ENCODE measurements around the gene RETREG3.
"Not testable (repeated sequence)": the region's sequence is repeated elsewhere in the genome, so short reads cannot be mapped to it uniquely, and the experiment has no call there.

Gene RETREG3

GRCh38 chr17:42568341-42569111, 40.6 kb downstream of the RETREG3 start:
- DNase-seq = no peak

DNA sequence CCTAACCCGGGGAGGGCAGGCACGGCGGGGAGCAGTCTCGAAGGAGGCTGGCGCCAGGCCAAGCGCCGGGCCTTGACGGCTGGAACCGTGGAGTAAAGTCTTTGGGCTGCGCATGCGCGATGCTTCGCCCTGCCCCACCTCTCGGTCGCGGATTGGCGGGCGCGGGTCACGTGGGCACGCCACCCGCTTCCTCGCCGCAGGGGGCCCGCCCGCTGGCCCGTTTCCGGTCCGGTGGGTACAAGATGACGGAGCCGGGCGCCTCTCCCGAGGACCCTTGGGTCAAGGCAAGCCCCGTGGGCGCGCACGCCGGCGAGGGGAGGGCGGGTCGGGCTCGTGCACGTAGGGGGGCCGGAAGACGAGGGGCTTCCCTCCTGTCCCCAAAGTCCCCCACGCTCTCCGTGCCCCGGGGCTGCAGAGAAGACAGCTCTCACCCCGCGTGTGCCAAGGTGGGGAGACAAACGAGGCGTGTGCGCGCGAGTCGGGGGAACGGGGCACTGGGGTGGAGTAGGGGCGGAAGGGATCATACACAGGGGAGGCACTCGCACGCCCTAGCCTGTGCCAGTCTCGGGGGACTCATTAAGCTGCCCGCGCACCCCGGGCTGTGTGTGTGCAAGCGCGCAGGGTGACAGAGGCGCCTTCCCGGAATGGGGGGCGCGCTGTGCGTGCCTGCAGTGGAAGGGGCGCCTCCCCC, 42.1 kb downstream of the RETREG3 start, which contains the start of gene MLX:
Gene MLX, plus strand, starts transcription at position 218 of the 691 bp plus-strand sequence. Its CDS starts 25 bp downstream, at position 243.
- DNase-seq = peak; percentile 96

DNA sequence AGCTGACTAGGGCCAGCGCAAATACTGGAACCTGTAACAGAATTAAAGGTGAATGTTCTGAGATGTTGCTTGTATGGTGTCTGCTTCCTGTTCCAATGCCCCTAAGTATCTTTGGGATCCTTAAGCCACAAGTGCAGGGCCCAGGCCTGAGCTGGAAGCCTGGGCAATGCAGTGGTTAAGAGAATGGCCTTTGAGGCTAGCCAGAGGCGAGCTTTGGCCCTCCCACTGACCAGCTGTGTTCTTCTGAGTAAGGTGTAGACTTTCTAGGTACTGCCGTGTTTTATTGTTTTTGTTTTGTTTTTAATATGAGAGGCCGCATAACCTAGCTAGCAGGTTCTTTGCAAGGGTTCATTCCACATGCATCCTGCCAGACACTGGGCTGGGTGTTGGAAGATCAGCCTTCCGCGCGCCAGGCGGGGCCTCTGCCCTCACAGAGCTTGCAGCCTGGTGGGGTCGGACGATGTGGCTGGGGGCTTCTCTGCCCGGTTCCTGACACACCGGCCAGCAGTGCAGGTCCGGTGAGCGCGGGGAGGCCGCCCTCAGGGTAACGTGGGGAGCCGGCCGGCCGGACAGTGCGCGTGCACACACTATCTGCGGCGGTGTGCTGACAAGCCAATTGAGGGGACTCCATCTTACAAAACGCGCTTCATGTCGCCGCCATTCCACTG, 42.8 kb downstream of the RETREG3 start:
- no peak for DNase-seq

DNA sequence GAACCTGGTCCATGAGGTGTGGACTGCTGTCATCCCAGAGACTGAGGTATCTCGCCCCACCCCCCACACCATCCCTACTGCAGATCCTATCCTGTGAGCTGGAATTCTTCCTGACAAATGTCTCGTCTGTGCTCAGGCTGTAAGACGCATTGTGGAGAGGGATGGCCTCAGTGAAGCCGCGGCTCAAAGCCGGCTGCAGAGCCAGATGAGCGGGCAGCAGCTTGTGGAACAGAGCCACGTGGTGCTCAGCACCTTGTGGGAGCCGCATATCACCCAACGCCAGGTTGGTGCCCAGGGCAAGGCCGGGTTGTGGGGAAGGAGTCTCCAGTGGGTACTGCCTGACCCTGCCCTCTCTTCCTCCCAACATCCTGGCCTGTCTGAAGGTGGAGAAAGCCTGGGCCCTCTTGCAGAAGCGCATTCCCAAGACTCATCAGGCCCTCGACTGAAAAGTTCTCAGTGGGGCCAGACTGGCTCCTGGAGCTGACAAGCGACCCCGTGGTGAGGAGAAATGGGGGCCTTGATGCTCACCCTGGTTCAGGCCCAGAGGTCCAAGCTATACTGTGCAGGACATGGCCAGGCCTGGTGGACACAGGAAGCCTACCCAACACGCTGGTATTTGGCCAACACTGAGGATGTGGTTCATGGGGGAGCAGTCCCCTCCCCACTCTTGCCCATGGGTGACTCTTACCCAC, 43.5 kb downstream of the RETREG3 start:
- DNase-seq = no peak

- no peak for DNase-seq
Measured at GRCh38 chr17:42564815-42565522, 44.2 kb downstream of the RETREG3 start.

DNA sequence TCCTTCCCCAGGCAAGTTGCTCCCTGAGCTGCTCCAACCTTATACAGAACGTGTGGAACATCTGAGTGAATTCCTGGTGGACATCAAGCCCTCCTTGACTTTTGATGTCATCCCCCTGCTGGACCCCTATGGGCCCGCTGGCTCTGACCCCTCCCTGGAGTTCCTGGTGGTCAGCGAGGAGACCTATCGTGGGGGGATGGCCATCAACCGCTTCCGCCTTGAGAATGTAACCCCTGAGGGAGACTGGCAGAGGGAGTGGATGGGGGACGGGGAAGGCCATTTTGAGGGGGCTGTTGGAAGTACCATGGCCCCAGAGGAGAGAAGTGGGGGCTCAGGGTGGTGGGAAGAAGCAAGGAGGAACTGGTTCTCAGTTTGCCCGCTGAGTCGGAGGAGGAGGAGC, 45.2 kb downstream of the RETREG3 start:
- DNase-seq = no peak

- DNase-seq = no peak
Measured at GRCh38 chr17:42563543-42563942, 45.6 kb downstream of the RETREG3 start.

- no peak for DNase-seq
Measured at GRCh38 chr17:42563143-42563509, 46.0 kb downstream of the RETREG3 start.

- no peak for DNase-seq
Measured at GRCh38 chr17:42562388-42563142, 46.6 kb downstream of the RETREG3 start.

DNA sequence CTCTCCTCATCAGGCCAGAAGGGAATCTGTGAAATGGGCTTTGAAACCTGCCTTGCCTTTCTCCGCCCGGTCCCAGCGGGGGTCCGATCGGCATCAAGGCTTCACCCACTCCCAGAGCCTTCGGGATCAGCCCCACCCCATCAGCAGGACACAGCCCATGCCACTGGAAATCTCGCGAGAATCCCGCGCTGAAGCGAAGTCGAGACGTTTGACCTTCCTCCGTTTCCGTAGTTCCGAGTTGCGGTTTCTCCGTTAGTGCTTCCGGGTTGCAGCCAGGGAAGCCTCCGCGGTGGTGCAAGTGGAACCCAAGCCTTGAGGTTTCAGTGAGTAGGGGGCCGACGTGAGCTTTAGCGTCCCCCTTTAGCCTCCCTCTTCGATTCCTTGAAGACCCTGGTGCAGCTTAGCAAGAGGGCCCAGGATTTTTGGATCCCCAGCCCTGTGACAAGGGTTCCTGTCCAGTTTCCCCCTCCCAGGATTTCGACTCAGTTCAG, 47.2 kb downstream of the RETREG3 start, which contains the start of gene COASY:
Gene COASY, plus strand, starts transcription at position 252 of the 491 bp plus-strand sequence. CDS start 475 bp downstream, outside the sequence.
- DNase-seq = peak; percentile 91

DNA sequence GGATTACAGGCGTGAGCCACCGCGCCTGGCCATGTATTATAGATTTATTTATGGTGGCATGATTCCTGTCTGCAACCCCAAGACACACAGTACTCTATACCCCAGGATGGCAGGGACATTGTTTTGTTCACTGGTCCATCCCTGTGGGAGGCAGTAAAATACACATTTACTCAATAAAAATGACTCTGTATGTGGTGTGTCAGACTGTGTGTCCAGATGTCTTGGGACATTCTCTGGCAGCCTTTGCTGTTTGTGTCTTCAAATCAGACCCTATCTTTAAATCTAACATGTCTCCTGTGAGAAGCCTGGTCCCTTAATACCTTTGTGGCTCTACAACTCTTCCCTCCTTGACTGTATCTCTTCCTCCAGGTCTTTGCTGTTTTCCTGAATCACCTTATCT, 48.9 kb downstream of the RETREG3 start:
- no peak for DNase-seq

- no peak for DNase-seq
Measured at GRCh38 chr17:42559075-42559474, 50.1 kb downstream of the RETREG3 start.

DNA sequence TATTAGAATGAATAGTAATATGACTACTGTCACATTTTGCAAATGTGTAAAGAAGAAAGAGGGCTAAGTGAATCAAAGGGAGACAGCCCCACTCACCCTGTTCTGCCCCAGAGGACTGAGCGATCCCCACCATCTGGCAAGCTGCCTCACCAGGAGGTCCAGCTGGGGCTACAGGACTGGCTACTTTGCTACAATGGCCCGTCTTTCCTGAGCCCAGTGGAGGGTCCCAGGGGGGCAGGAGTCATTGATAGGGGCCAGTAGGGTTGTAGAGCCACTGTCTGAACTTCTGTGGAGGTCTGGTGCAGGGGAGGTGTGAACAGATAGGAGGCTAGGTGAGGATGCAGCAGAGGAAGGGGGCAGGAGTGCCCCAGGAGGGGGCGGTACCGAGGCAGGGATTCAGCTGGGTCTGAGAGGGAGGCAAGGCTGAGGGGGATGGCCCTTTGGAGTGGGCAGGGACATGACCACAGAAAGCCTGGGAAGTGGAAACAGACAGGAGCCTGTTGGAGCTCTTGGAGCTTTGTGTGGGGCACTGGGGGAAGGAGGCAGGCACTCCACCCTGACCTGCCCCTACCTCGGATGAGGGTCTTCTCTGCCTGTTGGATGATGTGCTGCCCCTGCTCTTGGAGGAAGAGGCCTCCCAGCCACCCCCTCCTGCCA, 53.1 kb downstream of the RETREG3 start:
- not testable (repeated sequence) for DNase-seq

- no peak for DNase-seq
Measured at GRCh38 chr17:42555122-42555622, 54.0 kb downstream of the RETREG3 start.

GRCh38 chr17:42554250-42555121, 54.7 kb downstream of the RETREG3 start:
- peak; percentile 74 for DNase-seq

GRCh38 chr17:42553866-42554249, 55.3 kb downstream of the RETREG3 start:
- DNase-seq = no peak

GRCh38 chr17:42553161-42553818, 55.9 kb downstream of the RETREG3 start:
- no peak for DNase-seq

DNA sequence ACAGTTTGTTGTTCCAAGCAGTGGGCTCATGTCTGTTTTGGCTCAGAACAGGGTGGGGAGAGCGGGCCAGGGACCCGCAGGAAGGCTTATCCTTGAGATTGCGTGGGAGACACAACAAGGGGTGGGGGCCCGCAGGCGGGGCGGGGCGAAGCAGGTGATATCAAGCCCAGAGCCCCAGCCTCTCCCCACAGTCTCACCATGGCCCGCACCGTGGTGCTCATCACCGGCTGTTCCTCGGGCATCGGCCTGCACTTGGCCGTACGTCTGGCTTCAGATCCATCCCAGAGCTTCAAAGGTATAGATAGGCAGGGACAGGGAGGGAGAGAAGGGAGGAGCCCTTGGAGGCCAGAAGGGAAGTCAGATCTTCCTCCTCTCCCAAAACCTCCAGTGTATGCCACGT, 56.4 kb downstream of the RETREG3 start, which contains the start of gene HSD17B1:
Gene HSD17B1, plus strand, starts transcription at position 188 of the 400 bp plus-strand sequence. Its CDS starts 11 bp downstream, at position 199.
- DNase-seq = not testable (repeated sequence)

All from activated CD4-positive, CD25-positive, alpha-beta regulatory T cell treated with anti-CD3 and anti-CD28 coated beads, Interleukin-2, amount 50 U/mL, for 72 hours (primary cell).